GM12878 (cell line): ENCODE data around the gene TNIP3. TPM values are rescaled to one million over a fixed set of nuclear protein-coding genes. Genes with fewer than 3 reads are reported as not detected.

Experiments used
- ATAC-seq: fragments of 200-7000 bp; cut with Tn5 transposase; 3 replicates; pipeline ENCODE4 v1.9.1; 2020; ENCODE audit warnings: mild to moderate bottlenecking, moderate library complexity
- BruUV-seq: library from RNA; stranded (reverse); fragments of 400-500 nt; replicated peaks from 2 replicates; lab custom pipeline; 2021; lab: Mats Ljungman, UMichigan
- CTCF ChIA-PET: fragments of 300-600 bp; sonication (Branson Sonifier 250); formaldehyde crosslinking; extraction: SDS; loops from one replicate; lab custom pipeline; 2021; ENCODE audit warnings: inconsistent platforms; lab: Yijun Ruan, JAX
- POLR2A ChIA-PET: fragments of 350-600 bp; formaldehyde crosslinking; extraction: SDS; loops from one replicate; lab custom pipeline; 2021; ENCODE audit warnings: inconsistent platforms; lab: Charles Lee
- RAD21 ChIA-PET: fragments of 300-600 bp; sonication (Branson Sonifier 250); formaldehyde crosslinking; loops from one replicate; lab custom pipeline; 2023; ENCODE audit warnings: antibody characterized with exemption; ENCODE audit not compliant: unreplicated experiment; lab: Charles Lee
- SMC1A ChIA-PET: fragments of 300-600 bp; sonication (Branson Sonifier 250); formaldehyde crosslinking; loops from one replicate; lab custom pipeline; 2023; ENCODE audit not compliant: unreplicated experiment, uncharacterized antibody; lab: Charles Lee
- DNase-seq: peaks from one replicate; pipeline ENCODE4 v3.0.0-alpha.2; 2011; ENCODE audit warnings: low read depth, low spot score
- FAIRE-seq: peaks from 3 replicates; lab custom pipeline; 2011; peaks lifted over from hg19 to GRCh38; lab: Jason Lieb, UNC
- H2AFZ ChIP-seq: 2 replicates; pipeline ENCODE4 v1.6.0; 2011; ENCODE audit warnings: low read depth, low read length, control low read depth; ENCODE audit not compliant: control insufficient read depth
- H3K27ac ChIP-seq: 2 replicates; pipeline ENCODE4 v1.5.1; 2011; ENCODE audit warnings: control low read depth; ENCODE audit not compliant: control insufficient read depth, insufficient read depth
- H3K27me3 ChIP-seq, 2 experiments: replicated peaks in 1 of 2; 2 replicates each; pipeline versions ENCODE4 v1.6.0 to v1.6.1; 2011; ENCODE audit warnings: low read length in 1 of 2; ENCODE audit not compliant: control insufficient read depth in 2 of 2, insufficient read depth in 2 of 2
- H3K36me3 ChIP-seq, 2 experiments: 2 replicates each; pipeline ENCODE4 v1.5.1; 2011; ENCODE audit warnings: low read length in 1 of 2; ENCODE audit not compliant: control insufficient read depth in 2 of 2, insufficient read depth in 2 of 2
- H3K4me1 ChIP-seq: 2 replicates; pipeline ENCODE4 v1.6.1; 2011; ENCODE audit warnings: mild to moderate bottlenecking, low read length, moderate library complexity, mixed read lengths; ENCODE audit not compliant: control insufficient read depth, insufficient read depth
- H3K4me2 ChIP-seq: 2 replicates; pipeline ENCODE4 v1.6.0; 2011; ENCODE audit warnings: control low read depth; ENCODE audit not compliant: control insufficient read depth, insufficient read depth
- H3K4me3 ChIP-seq: fragments of 200-600 bp; sonication (generic); 2 replicates; pipeline ENCODE4 v1.5.1; 2016
- H3K79me2 ChIP-seq: 2 replicates; pipeline ENCODE4 v1.6.0; 2011; ENCODE audit warnings: low read length; ENCODE audit not compliant: control insufficient read depth, insufficient read depth
- H3K9ac ChIP-seq: 2 replicates; pipeline ENCODE4 v1.8.0; 2011; ENCODE audit warnings: low read length, control low read depth, mixed read lengths; ENCODE audit not compliant: control insufficient read depth, insufficient read depth
- H3K9me3 ChIP-seq: replicated peaks from 3 replicates; pipeline ENCODE4 v1.5.1; 2011; ENCODE audit warnings: mild to moderate bottlenecking, low read length; ENCODE audit not compliant: control insufficient read depth, insufficient read depth
- H4K20me1 ChIP-seq: 2 replicates; pipeline ENCODE4 v1.6.0; 2011; ENCODE audit not compliant: control insufficient read depth, insufficient read depth
- DPF2 ChIP-seq: fragments of 450-650 bp; IDR thresholded peaks from 2 replicates; pipeline ENCODE4 v1.6.1; 2017; ENCODE audit warnings: mild to moderate bottlenecking
- E2F8 ChIP-seq: fragments of 450-650 bp; IDR thresholded peaks from 2 replicates; pipeline ENCODE4 v1.6.1; 2018; ENCODE audit warnings: mild to moderate bottlenecking, low read depth, moderate library complexity; ENCODE audit not compliant: partially characterized antibody
- EGR1 ChIP-seq, 2 experiments: IDR thresholded peaks; 1 replicate in 1 of 2; 2 replicates in 1 of 2; pipeline ENCODE4 v1.6.1; 2011 to 2012; ENCODE audit warnings: low read depth in 2 of 2, low read length in 2 of 2, borderline replicate concordance in 1 of 2, mild to moderate bottlenecking in 1 of 2, moderate library complexity in 1 of 2
- IRF4 ChIP-seq: IDR thresholded peaks from 2 replicates; pipeline ENCODE4 v1.6.1; 2011; ENCODE audit warnings: low read depth, low read length
- MAX ChIP-seq: IDR thresholded peaks from 2 replicates; pipeline ENCODE4 v1.6.1; 2012; ENCODE audit warnings: low read depth, low read length, improper control_type of control experiment
- NBN ChIP-seq: fragments of 450-650 bp; IDR thresholded peaks from 2 replicates; pipeline ENCODE4 v1.6.1; 2016
- NFXL1 ChIP-seq: fragments of 450-650 bp; IDR thresholded peaks from 2 replicates; pipeline ENCODE4 v1.6.1; 2017; ENCODE audit warnings: antibody characterized with exemption, mild to moderate bottlenecking, borderline replicate concordance
- NR2C1 ChIP-seq: fragments of 450-650 bp; IDR thresholded peaks from 2 replicates; pipeline ENCODE4 v1.6.1; 2017; ENCODE audit warnings: antibody characterized with exemption, mild to moderate bottlenecking, moderate library complexity
- PML ChIP-seq: IDR thresholded peaks from 2 replicates; pipeline ENCODE4 v1.6.1; 2012; ENCODE audit warnings: low read length, inconsistent platforms
- RB1 ChIP-seq: fragments of 450-650 bp; formaldehyde crosslinking; IDR thresholded peaks from 2 replicates; pipeline ENCODE4 v1.6.1; 2017; ENCODE audit warnings: mild to moderate bottlenecking, borderline replicate concordance
- RCOR1 ChIP-seq: conservative IDR thresholded peaks from 2 replicates; pipeline ENCODE4 v1.6.1; 2012; ENCODE audit warnings: low read depth, low read length, improper control_type of control experiment
- REST ChIP-seq: IDR thresholded peaks from 2 replicates; pipeline ENCODE4 v1.6.1; 2012; ENCODE audit warnings: mild to moderate bottlenecking, low read depth, low read length
- WRNIP1 ChIP-seq: IDR thresholded peaks from 2 replicates; pipeline ENCODE4 v1.6.1; 2011; ENCODE audit warnings: low read depth, low read length, improper control_type of control experiment, borderline replicate concordance
- ZBTB11 ChIP-seq: fragments of 450-650 bp; formaldehyde crosslinking; IDR thresholded peaks from 2 replicates; pipeline ENCODE4 v1.5.0; 2022; ENCODE audit warnings: mild to moderate bottlenecking, missing genetic modification characterization
- ZNF274 ChIP-seq: IDR thresholded peaks from one replicate; pipeline ENCODE4 v1.8.0; 2011; ENCODE audit not compliant: insufficient read length, insufficient read depth
- WGBS: methylation state at CpG from one replicate; pipeline ENCODE4 v1.1.6; 2016; ENCODE audit warnings: low lambda C conversion rate; ENCODE audit not compliant: insufficient replicate concordance, insufficient coverage; ENCODE audit errors: missing lambda C conversion rate; 5-methylcytosine and 5-hydroxymethylcytosine counted together
- in situ Hi-C: fragments of 300-500 bp; cut with MboI; formaldehyde crosslinking; loops from 9 replicates; pipeline ENCODE4 v1.14.3; 2018; ENCODE audit warnings: mixed read lengths
- intact Hi-C: fragments of 100-400 bp; cut with micrococcal nuclease; formaldehyde crosslinking; loops from one replicate; pipeline ENCODE4 v1.14.2; 2022; ENCODE audit not compliant: unreplicated experiment
- polyA plus RNA-seq, 11 experiments: library from polyadenylated mRNA; depleted of rRNA in 4 of 11; unstranded in 6 of 11; stranded (reverse) in 5 of 11; fragments of >200 nt; fragmentation: Nextera tagmentation in 4 of 11; fragmentation: Illumina TruSeq in 1 of 11; extraction: Ambion mirVana in 4 of 11; extraction: Trizol in 1 of 11; gene quantifications; 1 replicate in 1 of 11; 2 replicates in 10 of 11; pipeline versions ENCODE4 v1.2.1 to v1.2.3, GENCODE V29; 2011 to 2016; ENCODE audit warnings: inconsistent platforms in 2 of 11, missing spikeins in 2 of 11, low read depth in 1 of 11
- total RNA-seq, 4 experiments: library from RNA; depleted of rRNA in 3 of 4; stranded (reverse); fragments of >200 nt in 3 of 4; fragmentation: Illumina TruSeq in 1 of 4; extraction: Trizol in 1 of 4; gene quantifications; 2 replicates each; pipeline versions ENCODE4 v1.2.1 to v1.2.3, GENCODE V29; 2013 to 2021

The TNIP3 gene
- total and polyA plus RNA-seq, 10 of the 15 experiments (the other 5 are each of a cell fraction or from before 2014, with no cell fraction given): 0.21 to 1.4 (median 0.67) TPM

GRCh38 chr4:121107507-121107906 lies 56.6 kb downstream of the TNIP3 start:
- intact Hi-C loops: no loop called here
- H3K36me3 ChIP-seq: no peaks in the 10 kb centered on the region
- CTCF ChIA-PET: no interaction called here

More at GRCh38 chr4:121107507-121107906, 56.6 kb downstream of the TNIP3 start:
- TF ChIP-seq EGR1 (IDR thresholded peaks at IDR 0.05; ENCODE audit: borderline replicate concordance in 1 of 2, low read depth in 2 of 2, low read length in 2 of 2) (no peak), ZNF274 (no peak), RB1 (no peak), WRNIP1 (no peak), E2F8 (no peak), MAX (no peak), ZBTB11 (CRISPR knock-in tag) (no peak), IRF4 (no peak), NBN (no peak), REST (no peak), PML (no peak), DPF2 (no peak), RCOR1 (no peak), NR2C1 (no peak), NFXL1 (no peak)
- no peaks in the 10 kb centered on the region for H4K20me1 ChIP-seq
- BruUV-seq: no TSS peak
- no peaks in the 10 kb centered on the region; a peak in 1 of 4 replicates for H3K27me3 ChIP-seq
- no peak overlapping the region for H3K27ac ChIP-seq
- H3K9ac ChIP-seq: no peak overlapping the region
- FAIRE-seq: no peak
- H3K4me3 ChIP-seq: no peak overlapping the region
- no peaks in the 10 kb centered on the region for H3K79me2 ChIP-seq
- DNase-seq: no peak
- RAD21 ChIA-PET: no interaction called here
- no peak for ATAC-seq
- POLR2A ChIA-PET: no interaction called here
- no peaks in the 10 kb centered on the region for H3K4me1 ChIP-seq
- in situ Hi-C loops: no loop called here
- WGBS: 48% methylated on average over 4 of the region's 4 CpGs
- H3K9me3 ChIP-seq: no peaks in the 10 kb centered on the region
- SMC1A ChIA-PET: no interaction called here
- no peak overlapping the region for H3K4me2 ChIP-seq
- H2AFZ ChIP-seq: no peak overlapping the region
